WTC11 (cell line): ENCODE measurements around the gene ZNF236. TPM values are rescaled to one million over a fixed set of nuclear protein-coding genes. Genes with fewer than 3 reads are reported as not detected.

ENCODE experiments used
- ATAC-seq: fragments of 200-7000 bp; cut with Tn5 transposase; 2 replicates; pipeline ENCODE4 v1.10.0; 2021; ENCODE audit warnings: mild to moderate bottlenecking, moderate library complexity
- CTCF ChIA-PET: fragments of 300-600 bp; sonication (Branson Sonifier 250); formaldehyde crosslinking; loops from one replicate; lab custom pipeline; 2021; ENCODE audit warnings: antibody characterized with exemption; lab: Charles Lee
- POLR2A ChIA-PET: fragments of 350-600 bp; sonication (Branson Sonifier 250); formaldehyde crosslinking; loops from one replicate; lab custom pipeline; 2021; ENCODE audit warnings: antibody characterized with exemption; lab: Charles Lee
- DNase-seq: peaks from one replicate; pipeline ENCODE4 v3.0.0; 2021; ENCODE audit warnings: low spot score
- H3K27ac Mint-ChIP-seq: 2 replicates; pipeline ENCODE4 v1.8.0; 2021; ENCODE audit warnings: mixed read lengths
- H3K27me3 Mint-ChIP-seq: 2 replicates; pipeline ENCODE4 v1.8.0; 2021; ENCODE audit warnings: low read depth, mild to moderate bottlenecking, moderate library complexity, mixed read lengths
- H3K36me3 Mint-ChIP-seq: 2 replicates; pipeline ENCODE4 v1.8.0; 2021; ENCODE audit warnings: mixed read lengths
- H3K4me1 Mint-ChIP-seq: 2 replicates; pipeline ENCODE4 v1.8.0; 2022; ENCODE audit warnings: mixed read lengths
- H3K4me3 Mint-ChIP-seq: 2 replicates; pipeline ENCODE4 v1.8.0; 2021; ENCODE audit warnings: mild to moderate bottlenecking, moderate library complexity, mixed read lengths
- H3K9me3 Mint-ChIP-seq: 2 replicates; pipeline ENCODE4 v1.8.0; 2021; ENCODE audit warnings: mixed read lengths
- ATF2 ChIP-seq: sonication (generic); formaldehyde crosslinking; IDR thresholded peaks from 2 replicates; pipeline ENCODE4 v1.8.1; 2022; ENCODE audit warnings: low read depth, missing genetic modification reagents, borderline replicate concordance
- ATF3 ChIP-seq: sonication (generic); formaldehyde crosslinking; conservative IDR thresholded peaks from 2 replicates; pipeline ENCODE4 v1.8.1; 2022; ENCODE audit warnings: mild to moderate bottlenecking, missing genetic modification reagents
- CREM ChIP-seq: sonication (generic); formaldehyde crosslinking; IDR thresholded peaks from 2 replicates; pipeline ENCODE4 v1.8.1; 2022; ENCODE audit warnings: mild to moderate bottlenecking, missing genetic modification reagents, moderate library complexity
- E2F4 ChIP-seq: sonication (generic); formaldehyde crosslinking; IDR thresholded peaks from 2 replicates; pipeline ENCODE4 v1.8.1; 2022; ENCODE audit warnings: low read depth, mild to moderate bottlenecking, moderate library complexity, missing genetic modification reagents, borderline replicate concordance
- FOXJ3 ChIP-seq: sonication (generic); formaldehyde crosslinking; IDR thresholded peaks from 2 replicates; pipeline ENCODE4 v1.9.0; 2021; ENCODE audit warnings: missing genetic modification reagents, mild to moderate bottlenecking, borderline replicate concordance
- GTF2I ChIP-seq: fragments of 250-450 bp; sonication (Bioruptor Pico); conservative IDR thresholded peaks from 2 replicates; pipeline ENCODE4 v1.4.0; 2021; ENCODE audit warnings: mild to moderate bottlenecking
- IRF2 ChIP-seq: sonication (generic); formaldehyde crosslinking; IDR thresholded peaks from 2 replicates; pipeline ENCODE4 v1.8.0; 2022; ENCODE audit warnings: low read depth, missing genetic modification reagents, borderline replicate concordance
- MAX ChIP-seq: sonication (generic); formaldehyde crosslinking; IDR thresholded peaks from 2 replicates; pipeline ENCODE4 v1.8.0; 2022; ENCODE audit warnings: mild to moderate bottlenecking, missing genetic modification reagents
- SOX15 ChIP-seq: fragments of 250-450 bp; sonication (Bioruptor Pico); IDR thresholded peaks from 2 replicates; pipeline ENCODE4 v1.9.0; 2021; ENCODE audit warnings: mild to moderate bottlenecking
- TP53 ChIP-seq: sonication (generic); formaldehyde crosslinking; IDR thresholded peaks from 2 replicates; pipeline ENCODE4 v1.8.1; 2023; ENCODE audit warnings: mild to moderate bottlenecking, missing genetic modification reagents
- ZBTB21 ChIP-seq: sonication (generic); formaldehyde crosslinking; IDR thresholded peaks from 2 replicates; pipeline ENCODE4 v1.8.1; 2023; ENCODE audit warnings: mild to moderate bottlenecking, missing genetic modification reagents, borderline replicate concordance
- ZNF121 ChIP-seq: sonication (generic); formaldehyde crosslinking; IDR thresholded peaks from 2 replicates; pipeline ENCODE4 v1.8.0; 2023; ENCODE audit warnings: missing genetic modification reagents
- total RNA-seq: library from RNA; stranded (reverse); gene quantifications from 3 replicates; pipeline ENCODE4 v1.2.3, GENCODE V29; 2021
- TF ChIP-seq, protein P1 (sequence below): sonication (generic); formaldehyde crosslinking; IDR thresholded peaks from 2 replicates; pipeline ENCODE4 v1.8.0; 2023; ENCODE audit warnings: mild to moderate bottlenecking, missing genetic modification reagents

Gene ZNF236
- total RNA-seq, 1 experiment from 2014 or later: 19.9 TPM

DNA sequence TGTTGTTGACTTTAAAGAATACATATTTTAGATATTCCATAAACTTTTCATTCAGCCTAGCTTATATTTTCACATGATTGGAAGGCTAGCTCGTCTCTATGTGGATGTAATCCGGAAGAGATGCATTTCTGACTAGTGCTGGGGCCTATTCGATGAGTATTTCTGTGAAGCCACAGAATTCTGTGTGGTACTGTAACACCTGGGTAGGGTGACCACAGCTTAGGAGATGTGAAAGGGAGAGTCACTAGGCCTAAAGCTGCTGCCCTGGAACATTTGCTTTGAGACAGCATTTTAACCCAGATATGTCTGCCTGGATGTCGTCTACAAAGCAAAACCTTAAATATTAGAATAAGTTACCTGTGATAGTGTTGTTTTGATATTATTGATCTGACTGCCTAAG, 83.5 kb downstream of the ZNF236 start (continued):
- no peak for TF ChIP-seq ATF3 (CRISPR knock-in tag)

GRCh38 chr18:76908277-76908676, 85.9 kb downstream of the ZNF236 start:
- H3K4me3 Mint-ChIP-seq: no peak overlapping the region
- DNase-seq (no peak), ATAC-seq (no peak)
- TF ChIP-seq, protein P1, sequence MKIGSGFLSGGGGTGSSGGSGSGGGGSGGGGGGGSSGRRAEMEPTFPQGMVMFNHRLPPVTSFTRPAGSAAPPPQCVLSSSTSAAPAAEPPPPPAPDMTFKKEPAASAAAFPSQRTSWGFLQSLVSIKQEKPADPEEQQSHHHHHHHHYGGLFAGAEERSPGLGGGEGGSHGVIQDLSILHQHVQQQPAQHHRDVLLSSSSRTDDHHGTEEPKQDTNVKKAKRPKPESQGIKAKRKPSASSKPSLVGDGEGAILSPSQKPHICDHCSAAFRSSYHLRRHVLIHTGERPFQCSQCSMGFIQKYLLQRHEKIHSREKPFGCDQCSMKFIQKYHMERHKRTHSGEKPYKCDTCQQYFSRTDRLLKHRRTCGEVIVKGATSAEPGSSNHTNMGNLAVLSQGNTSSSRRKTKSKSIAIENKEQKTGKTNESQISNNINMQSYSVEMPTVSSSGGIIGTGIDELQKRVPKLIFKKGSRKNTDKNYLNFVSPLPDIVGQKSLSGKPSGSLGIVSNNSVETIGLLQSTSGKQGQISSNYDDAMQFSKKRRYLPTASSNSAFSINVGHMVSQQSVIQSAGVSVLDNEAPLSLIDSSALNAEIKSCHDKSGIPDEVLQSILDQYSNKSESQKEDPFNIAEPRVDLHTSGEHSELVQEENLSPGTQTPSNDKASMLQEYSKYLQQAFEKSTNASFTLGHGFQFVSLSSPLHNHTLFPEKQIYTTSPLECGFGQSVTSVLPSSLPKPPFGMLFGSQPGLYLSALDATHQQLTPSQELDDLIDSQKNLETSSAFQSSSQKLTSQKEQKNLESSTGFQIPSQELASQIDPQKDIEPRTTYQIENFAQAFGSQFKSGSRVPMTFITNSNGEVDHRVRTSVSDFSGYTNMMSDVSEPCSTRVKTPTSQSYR: no peak
- no peak for TF ChIP-seq IRF2 (CRISPR knock-in tag)
- TF ChIP-seq MAX (CRISPR knock-in tag): no peak
- no peak for TF ChIP-seq SOX15 (CRISPR knock-in tag)
- no peak for TF ChIP-seq ATF2 (CRISPR knock-in tag)
- no peak for TF ChIP-seq E2F4
- TF ChIP-seq CREM: no peak
- ChIA-PET CTCF (no interaction called here), POLR2A (no interaction called here)
- H3K9me3 Mint-ChIP-seq: no peaks in the 10 kb centered on the region
- no peak overlapping the region for H3K27ac Mint-ChIP-seq
- H3K27me3 Mint-ChIP-seq: no peaks in the 10 kb centered on the region
- no peaks in the 10 kb centered on the region for H3K4me1 Mint-ChIP-seq
- H3K36me3 Mint-ChIP-seq: peaks cover 32% of the 10 kb centered on the region

DNA sequence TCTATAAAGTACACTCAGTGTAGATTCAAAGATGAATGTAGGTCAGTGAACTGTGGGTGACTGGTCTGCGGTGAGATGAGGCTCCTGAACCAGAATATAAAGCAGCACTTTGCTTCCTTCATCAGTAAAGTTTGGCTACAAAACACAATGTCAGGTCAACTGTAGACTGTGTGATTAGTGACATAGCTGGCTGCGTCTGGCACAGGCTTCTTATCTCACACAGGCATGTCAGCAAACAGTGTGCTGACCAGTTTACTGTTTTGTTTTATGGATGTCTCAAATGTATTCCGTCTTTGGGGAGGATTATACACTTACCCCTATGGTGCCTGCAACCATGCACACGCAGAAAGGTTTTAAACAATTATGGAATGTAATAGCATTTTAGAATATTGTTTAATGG, 87.1 kb downstream of the ZNF236 start:
- Mint-ChIP-seq H3K27ac (no peak overlapping the region), H3K36me3 (peaks cover 41% of the 10 kb centered on the region), H3K9me3 (no peaks in the 10 kb centered on the region), H3K27me3 (no peaks in the 10 kb centered on the region), H3K4me3 (no peak overlapping the region), H3K4me1 (no peaks in the 10 kb centered on the region)
- CTCF ChIA-PET: no interaction called here
- POLR2A ChIA-PET: no interaction called here
- ATAC-seq (no peak), DNase-seq (no peak)
- TF ChIP-seq TP53 (CRISPR knock-in tag) (no peak), GTF2I (CRISPR knock-in tag) (no peak), E2F4 (no peak), FOXJ3 (CRISPR knock-in tag) (no peak), ZBTB21 (CRISPR knock-in tag) (no peak), ZNF121 (CRISPR knock-in tag) (no peak)
- TF ChIP-seq, protein P1: no peak
